H9 (cell line): Measurements from ENCODE around the gene BCAS3. TPM values are rescaled to one million over a fixed set of nuclear protein-coding genes. Genes with fewer than 3 reads are reported as not detected.

Experiments used
- DNase-seq: peaks from one replicate; pipeline ENCODE4 v3.0.0-alpha.2; 2017
- H2AFZ ChIP-seq: one replicate; pipeline ENCODE4 v1.6.1; 2013; ENCODE audit warnings: mild to moderate bottlenecking, low read length, control low read depth, moderate library complexity
- H2AK5ac ChIP-seq: 2 replicates; pipeline ENCODE4 v1.6.1; 2013; ENCODE audit warnings: low read length, control low read depth, mixed read lengths; ENCODE audit not compliant: insufficient read length
- H2BK120ac ChIP-seq: one replicate; pipeline ENCODE4 v1.6.1; 2013; ENCODE audit warnings: low read depth, mild to moderate bottlenecking, low read length, control low read depth, inconsistent platforms; ENCODE audit not compliant: poor library complexity, severe bottlenecking
- H2BK12ac ChIP-seq: 2 replicates; pipeline ENCODE4 v1.6.1; 2013; ENCODE audit warnings: low read length, control low read depth, mixed read lengths, low read depth; ENCODE audit not compliant: insufficient read length
- H2BK15ac ChIP-seq: 2 replicates; pipeline ENCODE4 v1.6.1; 2013; ENCODE audit warnings: low read depth, low read length, control low read depth
- H2BK20ac ChIP-seq: one replicate; pipeline ENCODE4 v1.6.1; 2013; ENCODE audit warnings: low read depth, mild to moderate bottlenecking, low read length, control low read depth, inconsistent platforms; ENCODE audit not compliant: poor library complexity, severe bottlenecking
- H2BK5ac ChIP-seq: 2 replicates; pipeline ENCODE4 v1.6.1; 2013; ENCODE audit warnings: low read length, control low read depth, mixed read lengths; ENCODE audit not compliant: insufficient read length
- H3K14ac ChIP-seq: 2 replicates; pipeline ENCODE4 v1.6.1; 2013; ENCODE audit warnings: low read length, control low read depth; ENCODE audit not compliant: insufficient read depth
- H3K18ac ChIP-seq: 2 replicates; pipeline ENCODE4 v1.6.1; 2013; ENCODE audit warnings: low read depth, mild to moderate bottlenecking, mixed read lengths, low read length, control low read depth; ENCODE audit not compliant: insufficient read length
- H3K23ac ChIP-seq: 2 replicates; pipeline ENCODE4 v1.6.1; 2013; ENCODE audit warnings: low read length, control low read depth, mixed read lengths, low read depth; ENCODE audit not compliant: insufficient read length
- H3K23me2 ChIP-seq: 2 replicates; pipeline ENCODE4 v1.6.1; 2013; ENCODE audit warnings: low read depth, mild to moderate bottlenecking, mixed read lengths, low read length, control low read depth; ENCODE audit not compliant: insufficient read length, poor library complexity, severe bottlenecking
- H3K27ac ChIP-seq: 2 replicates; pipeline ENCODE4 v1.5.1; 2013; ENCODE audit warnings: low read length, control low read depth, mixed read lengths, low read depth; ENCODE audit not compliant: insufficient read length
- H3K27me3 ChIP-seq: 2 replicates; pipeline ENCODE4 v1.6.1; 2013; ENCODE audit warnings: low read length, control low read depth, inconsistent platforms; ENCODE audit not compliant: insufficient read depth
- H3K4ac ChIP-seq: 2 replicates; pipeline ENCODE4 v1.6.1; 2013; ENCODE audit warnings: low read depth, mild to moderate bottlenecking, control low read depth, inconsistent platforms, low read length, moderate library complexity
- H3K4me1 ChIP-seq: 2 replicates; pipeline ENCODE4 v1.6.1; 2013; ENCODE audit warnings: low read length, control low read depth, inconsistent platforms; ENCODE audit not compliant: insufficient read depth
- H3K4me2 ChIP-seq: 2 replicates; pipeline ENCODE4 v1.6.1; 2013; ENCODE audit warnings: low read length, control low read depth, mixed read lengths; ENCODE audit not compliant: insufficient read length, insufficient read depth
- H3K56ac ChIP-seq: 2 replicates; pipeline ENCODE4 v1.6.1; 2013; ENCODE audit warnings: low read depth, mild to moderate bottlenecking, mixed read lengths, low read length, control low read depth; ENCODE audit not compliant: insufficient read length
- H3K79me1 ChIP-seq: 2 replicates; pipeline ENCODE4 v1.6.1; 2013; ENCODE audit warnings: low read depth, mild to moderate bottlenecking, moderate library complexity, low read length, control low read depth, inconsistent platforms; ENCODE audit not compliant: insufficient read depth, poor library complexity, severe bottlenecking
- H3K79me2 ChIP-seq: 2 replicates; pipeline ENCODE4 v1.6.1; 2013; ENCODE audit warnings: low read length, control low read depth, inconsistent platforms; ENCODE audit not compliant: insufficient read depth
- H3K9ac ChIP-seq: 2 replicates; pipeline ENCODE4 v1.6.1; 2013; ENCODE audit warnings: low read length, control low read depth, mixed read lengths; ENCODE audit not compliant: insufficient read length; ENCODE audit errors: extremely low read depth
- H3K9me3 ChIP-seq: one replicate; pipeline ENCODE4 v1.6.1; 2013; ENCODE audit warnings: low read depth, low read length, inconsistent platforms; ENCODE audit not compliant: control insufficient read depth
- H3T11ph ChIP-seq: one replicate; pipeline ENCODE4 v1.6.1; 2013; ENCODE audit warnings: mild to moderate bottlenecking, low read length, control low read depth, inconsistent platforms
- H4K20me1 ChIP-seq: one replicate; pipeline ENCODE4 v1.6.1; 2013; ENCODE audit not compliant: control insufficient read depth, insufficient read length, insufficient read depth
- H4K5ac ChIP-seq: 2 replicates; pipeline ENCODE4 v1.6.1; 2013; ENCODE audit warnings: low read depth, mild to moderate bottlenecking, mixed read lengths, low read length, control low read depth; ENCODE audit not compliant: insufficient read length
- H4K8ac ChIP-seq: replicated peaks from 2 replicates; pipeline ENCODE4 v1.6.1; 2013; ENCODE audit warnings: low read length, control low read depth, mixed read lengths, low read depth; ENCODE audit not compliant: insufficient read length
- H4K91ac ChIP-seq: 2 replicates; pipeline ENCODE4 v1.6.1; 2013; ENCODE audit warnings: low read depth, mild to moderate bottlenecking, moderate library complexity, mixed read lengths, low read length, control low read depth; ENCODE audit not compliant: insufficient read length
- H3K27ac Mint-ChIP-seq, 3 experiments: 2 replicates in 2 of 3; 3 replicates in 1 of 3; pipeline ENCODE4 v1.8.0; 2020 to 2021; ENCODE audit warnings: mixed read lengths in 3 of 3, mild to moderate bottlenecking in 1 of 3, moderate library complexity in 1 of 3
- H3K27me3 Mint-ChIP-seq: 2 replicates; pipeline ENCODE4 v1.8.0; 2021; ENCODE audit warnings: low read depth, mild to moderate bottlenecking, moderate library complexity, mixed read lengths
- H3K36me3 Mint-ChIP-seq, 3 experiments: 2 replicates in 2 of 3; 3 replicates in 1 of 3; pipeline ENCODE4 v1.8.0; 2020 to 2021; ENCODE audit warnings: low read depth in 3 of 3, mixed read lengths in 3 of 3; ENCODE audit not compliant: insufficient read depth in 1 of 3
- H3K4me1 Mint-ChIP-seq, 2 experiments: 2 replicates each; pipeline ENCODE4 v1.8.0; 2020; ENCODE audit warnings: mixed read lengths in 2 of 2
- H3K4me3 Mint-ChIP-seq, 2 experiments: 2 replicates in 1 of 2; 3 replicates in 1 of 2; pipeline ENCODE4 v1.8.0; 2020 to 2021; ENCODE audit warnings: mild to moderate bottlenecking in 2 of 2, mixed read lengths in 2 of 2, moderate library complexity in 1 of 2
- H3K9me3 Mint-ChIP-seq, 2 experiments: 2 replicates in 1 of 2; 3 replicates in 1 of 2; pipeline ENCODE4 v1.8.0; 2020; ENCODE audit warnings: mild to moderate bottlenecking in 2 of 2, mixed read lengths in 2 of 2, moderate library complexity in 1 of 2
- WGBS: extraction: QIAGEN DNeasy Blood & Tissue Kit; methylation state at CpG from one replicate; pipeline ENCODE4 v1.1.7; 2013; ENCODE audit warnings: missing lambda C conversion rate, low lambda C conversion rate, mixed read lengths; ENCODE audit not compliant: insufficient read length; ENCODE audit errors: extremely low coverage; 5-methylcytosine and 5-hydroxymethylcytosine counted together
- total RNA-seq: library from RNA; stranded (reverse); gene quantifications from 2 replicates; pipeline ENCODE4 v1.2.1, GENCODE V29; 2021
- TF ChIP-seq, protein P1 (sequence below): fragments of 200-600 bp; sonication (generic); conservative IDR thresholded peaks from 3 replicates; pipeline ENCODE4 v1.8.0; 2021; ENCODE audit warnings: antibody characterized with exemption, mild to moderate bottlenecking

Gene BCAS3
- total RNA-seq, 1 experiment from 2014 or later, result 22.4 TPM

DNA sequence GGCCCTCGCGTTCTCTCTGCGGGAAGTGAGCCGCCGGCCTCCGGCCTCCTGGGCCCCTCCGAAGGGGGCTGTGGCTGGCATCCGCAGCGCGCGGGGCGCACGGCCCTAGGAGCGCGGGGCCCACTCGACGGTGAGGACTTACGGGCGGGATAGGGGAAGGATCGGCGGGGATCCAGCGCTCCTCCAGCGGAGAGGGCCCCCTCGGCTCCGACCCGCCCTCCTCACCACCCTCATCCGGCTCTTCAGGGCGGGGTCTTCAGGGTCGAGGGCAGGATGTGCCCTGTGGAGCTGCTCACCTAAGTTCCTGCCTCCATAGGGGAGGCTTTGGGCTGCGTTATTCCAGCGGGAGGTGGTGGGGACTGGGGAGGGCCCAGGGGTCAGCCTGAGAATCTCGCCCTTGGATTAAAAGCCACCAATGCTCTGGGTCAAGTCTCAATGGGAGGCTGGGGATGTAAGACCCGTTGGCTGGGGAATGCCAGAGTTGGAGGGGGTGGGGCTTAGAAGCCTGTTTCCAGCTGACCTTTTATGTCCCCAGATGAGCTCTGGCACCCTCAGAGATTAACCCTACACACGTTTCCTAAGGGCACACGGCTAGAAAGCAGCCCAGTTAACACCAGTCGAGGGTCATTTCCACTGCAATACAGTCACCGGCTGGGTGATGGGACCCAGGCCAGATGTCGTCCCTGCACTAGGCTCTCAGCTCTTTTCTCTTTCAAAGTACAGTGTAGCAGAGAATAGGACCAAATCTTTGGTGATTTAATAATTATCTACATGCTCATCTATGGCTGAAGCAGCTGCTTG lies 735.4 kb downstream of the BCAS3 start:
- Mint-ChIP-seq H3K27ac (no peak overlapping the region), H3K9me3 (no peaks in the 10 kb centered on the region), H3K27me3 (peaks cover 83% of the 10 kb centered on the region), H3K36me3 (no peaks in the 10 kb centered on the region; a peak in 1 of 7 replicates), H3K4me3 (peak overlapping the region; percentile 69 to 77), H3K4me1 (peaks cover 20 to 22% of the 10 kb centered on the region in 2 experiments)
- Histone ChIP-seq H4K91ac (no peak overlapping the region), H3K9me3 (no peaks in the 10 kb centered on the region), H3K56ac (no peak overlapping the region), H4K8ac (no peak overlapping the region), H3K27ac (no peak overlapping the region), H3K79me1 (no peaks in the 10 kb centered on the region), H2BK5ac (no peak overlapping the region), H3K23me2 (peaks cover 16% of the 10 kb centered on the region), H3K4me1 (peaks cover 2% of the 10 kb centered on the region; the same call in 1 of the 2 replicates), H2AK5ac (no peak overlapping the region), H4K5ac (no peak overlapping the region), H3K9ac (peak overlapping the region; percentile 9), H2BK15ac (no peak overlapping the region), H2BK12ac (no peak overlapping the region), H3K23ac (no peak overlapping the region), H2BK20ac (no peak overlapping the region), H3T11ph (no peak overlapping the region), H3K14ac (no peak overlapping the region), H2AFZ (no peak overlapping the region), H3K4me2 (peak overlapping the region; percentile 55), H3K18ac (no peak overlapping the region), H2BK120ac (no peak overlapping the region), H4K20me1 (no peaks in the 10 kb centered on the region), H3K79me2 (no peaks in the 10 kb centered on the region), H3K27me3 (peaks cover 44% of the 10 kb centered on the region), H3K4ac (no peak overlapping the region)
- peak; percentile 84 for DNase-seq
- TF ChIP-seq, protein P1, sequence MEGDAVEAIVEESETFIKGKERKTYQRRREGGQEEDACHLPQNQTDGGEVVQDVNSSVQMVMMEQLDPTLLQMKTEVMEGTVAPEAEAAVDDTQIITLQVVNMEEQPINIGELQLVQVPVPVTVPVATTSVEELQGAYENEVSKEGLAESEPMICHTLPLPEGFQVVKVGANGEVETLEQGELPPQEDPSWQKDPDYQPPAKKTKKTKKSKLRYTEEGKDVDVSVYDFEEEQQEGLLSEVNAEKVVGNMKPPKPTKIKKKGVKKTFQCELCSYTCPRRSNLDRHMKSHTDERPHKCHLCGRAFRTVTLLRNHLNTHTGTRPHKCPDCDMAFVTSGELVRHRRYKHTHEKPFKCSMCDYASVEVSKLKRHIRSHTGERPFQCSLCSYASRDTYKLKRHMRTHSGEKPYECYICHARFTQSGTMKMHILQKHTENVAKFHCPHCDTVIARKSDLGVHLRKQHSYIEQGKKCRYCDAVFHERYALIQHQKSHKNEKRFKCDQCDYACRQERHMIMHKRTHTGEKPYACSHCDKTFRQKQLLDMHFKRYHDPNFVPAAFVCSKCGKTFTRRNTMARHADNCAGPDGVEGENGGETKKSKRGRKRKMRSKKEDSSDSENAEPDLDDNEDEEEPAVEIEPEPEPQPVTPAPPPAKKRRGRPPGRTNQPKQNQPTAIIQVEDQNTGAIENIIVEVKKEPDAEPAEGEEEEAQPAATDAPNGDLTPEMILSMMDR, result no peak
- WGBS, result no CpG with 5 or more reads among the region's 38 CpGs
